Activated CD8-positive, alpha-beta memory T cell treated with anti-CD3 and anti-CD28 coated beads, Interleukin-2, amount 50 U/mL, for 24 hours (primary cell): ENCODE data around the gene METTL8.
"Not testable (repeated sequence)": the region's sequence is repeated elsewhere in the genome, so short reads cannot be mapped to it uniquely, and the experiment has no call there.

Experiments used
- DNase-seq: peaks from one replicate; pipeline ENCODE4 v3.0.0-alpha.2; 2020; ENCODE audit errors: extremely low read depth

METTL8 gene

DNA sequence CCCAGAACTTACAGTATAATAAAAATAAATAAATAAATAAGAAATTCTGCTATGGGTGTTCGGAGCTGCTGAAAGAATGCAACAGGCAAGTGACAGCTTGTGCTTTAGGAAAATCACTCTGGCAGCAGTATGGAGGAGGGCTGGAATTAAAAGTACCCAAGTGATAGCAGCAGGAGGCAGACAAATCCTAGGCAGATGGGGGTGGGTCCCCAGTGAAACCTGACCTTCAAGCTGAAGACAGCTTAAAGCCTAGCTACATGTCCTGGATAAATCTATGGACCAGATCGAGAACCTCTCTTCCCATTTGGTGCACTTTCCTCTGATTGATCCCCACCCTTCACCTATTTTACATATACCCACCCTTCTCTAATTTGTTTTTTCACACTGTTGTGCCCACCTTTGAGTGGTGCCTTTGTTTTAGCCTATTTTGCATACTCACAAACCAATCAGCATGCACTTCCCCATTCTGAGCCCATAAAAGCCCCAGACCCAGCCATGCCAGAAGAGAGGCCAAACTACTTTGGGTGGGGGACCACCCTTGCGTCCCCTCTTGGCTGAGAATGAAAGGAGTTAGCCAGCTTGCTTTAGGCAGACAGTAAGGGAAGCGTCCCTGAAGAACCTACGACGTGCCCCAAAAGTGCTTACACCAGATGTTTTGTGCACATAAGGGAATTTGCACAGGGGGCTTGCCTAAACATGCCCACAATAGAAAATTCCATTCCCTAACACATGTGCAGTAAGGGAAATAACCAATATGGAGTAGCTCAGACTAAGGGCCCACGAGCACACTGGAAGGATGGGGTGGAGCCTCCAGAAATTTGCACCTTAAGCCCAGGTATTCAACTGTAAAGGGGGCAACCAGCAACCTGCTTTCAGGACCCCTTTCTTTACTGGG is 3.0 kb downstream of the METTL8 start:
- no peak for DNase-seq

DNA sequence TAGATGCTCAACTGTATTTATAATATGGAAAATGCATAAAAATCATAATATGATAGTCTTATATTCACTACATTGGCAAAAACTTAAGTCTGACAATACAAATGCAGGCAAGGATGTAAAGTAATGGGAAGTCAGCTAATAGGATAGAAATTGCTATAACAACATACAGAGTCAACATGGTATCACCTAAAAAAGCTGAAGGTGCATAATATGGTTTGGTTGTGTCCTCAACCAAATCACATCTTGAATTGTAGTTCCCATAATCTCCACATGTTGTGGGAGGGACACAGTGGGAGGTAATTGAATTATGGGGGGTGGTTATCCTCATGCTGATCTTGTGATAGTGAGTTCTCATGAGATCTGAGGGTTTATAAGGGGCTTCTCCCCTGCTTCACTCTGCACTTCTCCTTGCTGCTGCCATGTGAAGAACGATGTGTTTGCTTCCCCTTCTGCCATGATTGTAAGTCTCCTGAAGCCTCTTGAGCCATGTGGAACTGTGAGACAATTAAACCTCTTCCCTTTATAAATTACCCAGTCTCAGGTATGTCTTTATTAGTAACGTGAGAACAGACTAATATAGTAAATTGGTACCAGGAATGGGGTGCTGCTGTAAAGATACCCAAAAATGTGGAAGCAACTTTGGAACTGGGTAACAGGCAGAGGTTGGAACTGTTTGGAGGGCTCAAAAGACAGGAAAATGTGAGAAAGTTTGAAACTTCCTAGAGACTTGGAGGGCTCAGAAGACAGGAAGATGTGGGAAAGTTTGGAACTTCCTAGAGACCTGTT is 10.9 kb downstream of the METTL8 start:
- not testable (repeated sequence) for DNase-seq

- DNase-seq = no peak
Measured at GRCh38 chr2:171420728-171421563, 12.8 kb downstream of the METTL8 start.

- no peak for DNase-seq
Measured at GRCh38 chr2:171419333-171419732, 14.5 kb downstream of the METTL8 start.

DNA sequence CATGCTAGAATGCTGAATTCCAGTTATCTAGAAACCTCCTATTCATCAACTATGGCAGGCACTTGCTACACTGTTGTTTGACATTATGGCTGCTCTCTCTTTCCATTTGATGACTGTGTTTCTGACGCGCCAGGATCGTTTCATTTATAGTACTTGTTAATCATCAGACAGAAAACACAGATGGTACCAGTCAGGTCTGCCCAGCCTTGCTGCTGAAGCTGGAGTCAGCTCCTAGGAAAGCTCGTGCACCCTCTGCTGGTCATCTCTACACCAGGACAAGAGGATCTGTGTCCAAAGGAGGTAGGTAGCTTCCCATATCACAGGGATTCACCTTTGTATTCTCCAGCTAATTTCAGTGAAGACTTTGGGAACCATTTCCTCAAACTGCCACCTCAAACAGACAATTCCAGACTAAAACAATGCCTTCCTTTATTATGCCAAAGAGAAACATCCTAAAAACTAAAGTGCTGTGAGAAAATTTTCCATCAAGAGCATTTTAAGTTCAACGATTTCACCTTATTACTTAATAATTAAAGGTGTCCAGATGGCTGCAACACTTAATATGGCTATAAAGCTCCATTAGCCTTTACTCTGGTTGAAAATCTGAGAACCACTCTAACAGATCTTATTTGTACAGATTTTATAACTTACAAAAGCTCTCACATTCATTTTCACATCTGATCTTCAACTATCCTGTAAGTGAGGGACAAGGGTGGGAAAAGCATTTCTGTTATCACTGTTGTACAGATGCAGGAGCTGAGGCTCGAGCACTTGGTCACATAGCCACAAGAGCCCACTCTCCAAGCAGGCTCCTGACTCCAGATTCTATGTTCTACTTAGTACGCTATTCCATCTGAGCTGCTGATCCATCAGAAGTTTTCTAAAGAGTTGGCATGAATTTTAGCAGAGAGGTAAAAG is 17.5 kb downstream of the METTL8 start:
- DNase-seq = peak; percentile 71

- DNase-seq = not testable (repeated sequence)
Measured at GRCh38 chr2:171414645-171415044, 19.1 kb downstream of the METTL8 start.

GRCh38 chr2:171412571-171413175 is 21.1 kb downstream of the METTL8 start:
- DNase-seq = no peak

- DNase-seq = no peak
Measured at GRCh38 chr2:171411791-171412483, 21.9 kb downstream of the METTL8 start.

DNA sequence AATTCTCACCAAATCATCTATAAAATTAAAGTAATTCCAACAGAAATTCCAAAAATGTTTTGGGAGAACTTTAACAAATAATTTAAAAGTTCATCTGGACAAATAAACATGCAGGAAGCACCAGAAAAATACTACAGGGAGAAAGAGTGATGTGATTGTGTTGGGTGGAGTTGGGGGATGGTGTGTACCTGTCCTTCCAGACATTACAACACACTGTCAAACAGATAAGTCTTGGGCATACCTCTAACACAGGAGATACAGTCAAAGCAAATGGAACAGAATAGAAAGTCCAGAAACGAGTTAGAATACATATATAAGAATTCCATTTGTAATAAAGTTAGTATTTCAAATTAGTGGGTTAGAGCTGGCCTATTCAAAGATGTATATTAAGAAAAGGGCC is 22.6 kb downstream of the METTL8 start:
- no peak for DNase-seq

DNA sequence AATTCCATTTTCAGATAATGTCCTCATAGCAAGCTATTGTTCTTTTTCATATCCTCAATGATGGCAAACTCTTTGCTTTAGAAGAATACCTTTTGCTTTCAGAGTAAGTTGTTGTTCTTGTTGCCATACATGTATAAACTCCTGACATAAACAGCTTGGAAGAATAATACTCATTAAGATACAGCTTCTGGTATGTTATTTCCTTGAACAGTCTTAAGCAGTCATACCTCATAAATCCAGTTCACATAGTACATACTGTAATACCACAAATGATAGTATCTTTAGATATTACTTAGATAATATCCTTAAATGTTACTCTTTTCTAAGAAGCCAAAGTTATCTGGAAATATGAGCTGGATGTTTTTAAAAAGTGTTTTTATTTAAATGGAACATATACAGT is 23.2 kb downstream of the METTL8 start:
- DNase-seq = no peak

- no peak for DNase-seq
Measured at GRCh38 chr2:171410101-171410500, 23.7 kb downstream of the METTL8 start.

GRCh38 chr2:171409436-171409971 is 24.3 kb downstream of the METTL8 start:
- DNase-seq = no peak

GRCh38 chr2:171407676-171408044 is 26.1 kb downstream of the METTL8 start:
- DNase-seq = no peak

GRCh38 chr2:171407030-171407675 is 26.6 kb downstream of the METTL8 start:
- no peak for DNase-seq

- DNase-seq = no peak
Measured at GRCh38 chr2:171406044-171406443, 27.7 kb downstream of the METTL8 start.

DNA sequence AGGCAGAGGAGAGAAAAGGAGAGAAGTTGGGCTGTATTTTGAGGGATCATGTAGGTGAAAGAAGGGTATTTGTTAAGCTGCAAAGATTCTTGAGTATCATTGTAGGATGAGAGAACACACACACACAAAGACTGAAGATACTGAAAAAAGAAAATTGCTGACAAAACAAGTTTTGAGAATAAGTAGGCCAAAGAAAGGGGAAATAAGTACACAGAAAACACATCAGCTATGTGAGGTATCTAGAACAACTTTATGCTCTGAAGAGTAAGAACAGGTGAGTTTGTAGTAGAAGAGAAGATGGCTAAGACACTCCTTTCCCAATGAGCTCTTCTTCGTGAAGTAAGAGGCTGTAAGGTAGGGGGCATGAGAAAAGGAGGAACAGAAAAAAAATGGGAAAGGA is 28.2 kb downstream of the METTL8 start:
- DNase-seq = no peak

DNA sequence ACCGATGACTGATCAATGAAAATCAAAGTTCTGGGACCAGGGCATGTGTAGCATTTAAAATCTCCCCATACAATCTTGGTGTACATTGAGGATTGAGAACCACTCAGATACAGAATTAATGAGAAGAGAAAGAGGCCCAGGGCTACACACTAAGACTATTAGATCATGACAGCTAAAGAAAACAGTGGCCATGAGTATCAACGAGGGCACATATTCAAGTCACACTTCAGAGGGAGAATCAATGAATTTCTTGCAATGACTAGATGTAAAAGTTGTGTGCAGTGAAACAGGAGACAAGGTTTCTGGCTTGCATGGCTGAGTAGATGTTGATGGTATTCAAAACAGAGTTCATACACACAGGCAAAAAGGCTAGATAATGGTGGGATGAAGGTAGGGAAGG is 29.1 kb downstream of the METTL8 start:
- DNase-seq = no peak

DNA sequence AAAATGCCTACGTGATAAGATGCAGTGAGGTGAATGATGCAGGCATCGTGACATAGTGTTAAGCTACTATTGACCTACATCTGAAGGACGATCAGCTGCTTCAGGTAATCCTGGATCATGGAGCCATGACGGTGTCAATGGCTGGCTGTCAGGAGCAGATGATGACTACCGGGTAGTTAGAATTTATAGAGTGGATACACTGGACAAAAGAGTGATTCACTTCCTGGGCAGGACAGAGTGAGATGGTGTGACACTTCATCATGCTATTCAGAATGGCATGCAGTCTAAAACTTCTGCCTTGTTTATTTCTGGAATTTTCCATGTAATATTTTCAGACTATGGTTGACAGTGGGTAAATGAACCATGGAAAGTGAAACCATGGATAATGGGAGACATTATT is 29.5 kb downstream of the METTL8 start:
- DNase-seq = no peak

DNA sequence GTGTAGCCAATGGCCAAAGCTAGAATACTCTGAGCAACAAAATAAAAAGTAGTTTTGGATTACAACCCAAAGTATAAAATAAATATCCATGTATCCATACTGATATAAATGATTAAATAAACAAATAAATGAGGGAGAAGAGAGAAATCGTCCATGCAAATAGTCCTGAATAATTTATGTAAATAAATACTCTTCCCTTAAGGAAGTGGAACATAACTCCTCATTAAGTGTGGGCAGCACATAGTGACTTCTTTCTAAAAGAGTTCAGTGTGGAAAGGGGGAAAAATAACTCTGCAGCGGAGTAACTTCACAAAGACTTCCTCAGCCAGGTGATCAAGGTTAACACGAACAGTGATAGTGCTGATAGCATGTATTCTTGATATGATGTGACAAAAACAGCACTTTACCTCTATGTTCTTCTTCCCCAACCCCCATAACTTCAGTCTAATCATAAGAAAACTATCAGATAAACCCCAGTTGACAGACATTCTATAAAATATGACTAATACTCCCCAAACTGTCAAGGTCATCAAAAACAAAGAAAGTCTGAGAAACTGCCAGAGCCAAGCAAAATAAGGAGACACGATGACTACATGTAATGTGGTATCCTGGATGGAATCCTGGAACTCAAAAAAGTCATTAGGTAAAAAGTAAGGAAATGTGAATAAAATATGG is 30.7 kb downstream of the METTL8 start:
- no peak for DNase-seq
